Skin epidermis (tissue), 12 donors: ENCODE data around the gene ULBP2.

ENCODE experiments used
- H3K27ac ChIP-seq, 21 experiments: fragments of 200-600 bp; sonication (generic) in 11 of 21; one replicate each; pipeline ENCODE4 v1.5.0; 2020; ENCODE audit warnings: mild to moderate bottlenecking in 3 of 21, inconsistent platforms in 2 of 21, moderate library complexity in 2 of 21
- H3K4me3 ChIP-seq, 7 experiments: fragments of 200-600 bp; sonication (generic) in 2 of 7; one replicate each; pipeline ENCODE4 v1.5.0; 2020; ENCODE audit warnings: inconsistent platforms in 2 of 7, mild to moderate bottlenecking in 2 of 7, moderate library complexity in 1 of 7

ULBP2 gene

DNA sequence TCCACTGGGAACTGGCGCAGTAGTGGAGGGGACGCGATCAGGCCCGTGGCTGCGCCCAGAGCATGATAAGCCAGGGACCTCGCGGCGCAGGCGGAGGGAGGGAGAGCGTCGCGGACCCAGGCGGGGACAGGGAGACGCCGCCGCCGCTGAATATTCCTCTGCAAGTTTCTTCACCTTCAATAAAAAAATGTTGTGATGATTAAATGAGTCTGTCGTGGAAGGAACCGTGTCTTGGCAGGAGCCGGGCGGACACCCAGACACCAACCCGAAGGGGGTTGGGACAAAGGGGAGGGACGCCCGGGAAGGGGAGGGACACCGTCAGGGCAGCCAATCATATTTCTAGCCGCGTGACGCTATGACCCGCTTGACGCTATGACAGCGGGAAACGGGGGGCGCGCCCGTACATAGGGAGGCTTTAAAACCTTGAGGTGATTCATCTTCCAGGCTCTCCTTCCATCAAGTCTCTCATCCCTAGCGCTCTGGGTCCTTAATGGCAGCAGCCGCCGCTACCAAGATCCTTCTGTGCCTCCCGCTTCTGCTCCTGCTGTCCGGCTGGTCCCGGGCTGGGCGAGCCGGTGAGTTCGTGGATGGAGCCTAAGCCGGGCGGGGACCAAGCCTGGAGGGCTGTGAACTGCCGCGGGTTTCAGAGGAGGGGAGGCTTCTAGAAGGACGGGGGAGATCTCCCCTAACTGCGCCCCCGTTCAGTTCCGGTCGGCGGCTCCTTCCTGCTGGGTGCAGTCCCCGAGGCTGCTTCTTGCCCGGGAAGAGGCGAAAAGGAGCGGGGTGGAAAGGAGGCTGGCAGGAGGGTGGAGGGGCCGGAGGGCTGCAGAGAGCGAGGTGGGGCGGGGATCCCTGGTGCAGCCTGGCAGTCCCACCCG, at the start of gene ULBP2:
ULBP2 (plus strand) TSS at position 432 of the 878 bp plus-strand sequence; CDS start at position 491, 59 bp downstream.
- Histone ChIP-seq H3K27ac (peak within 1 kb of the TSS in 4 of 21 experiments; percentile 37 to 61 (median 50)), H3K4me3 (peak within 1 kb of the TSS; percentile 44 to 55 (median 52))

DNA sequence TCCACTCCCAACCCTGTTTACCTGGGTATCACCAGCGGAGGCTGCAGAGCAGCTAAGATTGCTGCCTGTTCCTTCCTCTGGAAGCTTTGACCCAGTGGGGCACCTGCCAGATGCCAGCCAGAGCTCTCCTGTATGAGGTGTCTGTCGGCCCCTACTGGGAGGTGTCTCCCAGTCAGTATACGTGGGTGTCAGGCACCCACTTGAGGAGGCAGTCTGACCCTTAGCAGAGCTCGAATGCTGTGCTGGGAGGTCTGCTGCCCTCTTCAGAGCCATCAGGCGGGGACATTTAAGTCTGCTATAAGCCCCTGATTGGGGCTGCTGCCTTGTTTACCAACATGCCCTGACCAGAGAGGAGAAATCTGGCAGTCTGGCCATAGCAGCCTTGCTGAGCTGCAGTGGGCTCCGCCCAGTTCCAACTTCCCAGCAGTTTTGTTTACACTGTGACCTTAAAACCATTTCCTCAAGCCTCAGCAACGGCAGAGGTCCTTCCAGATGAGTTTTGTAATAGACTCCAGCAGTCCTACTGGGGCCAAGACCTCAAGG, 46.7 kb upstream of the ULBP2 start:
- Histone ChIP-seq H3K4me3 (no peak overlapping the region), H3K27ac (peak overlapping the region in 19 of 21 experiments; percentile 15 to 87 (median 78))

DNA sequence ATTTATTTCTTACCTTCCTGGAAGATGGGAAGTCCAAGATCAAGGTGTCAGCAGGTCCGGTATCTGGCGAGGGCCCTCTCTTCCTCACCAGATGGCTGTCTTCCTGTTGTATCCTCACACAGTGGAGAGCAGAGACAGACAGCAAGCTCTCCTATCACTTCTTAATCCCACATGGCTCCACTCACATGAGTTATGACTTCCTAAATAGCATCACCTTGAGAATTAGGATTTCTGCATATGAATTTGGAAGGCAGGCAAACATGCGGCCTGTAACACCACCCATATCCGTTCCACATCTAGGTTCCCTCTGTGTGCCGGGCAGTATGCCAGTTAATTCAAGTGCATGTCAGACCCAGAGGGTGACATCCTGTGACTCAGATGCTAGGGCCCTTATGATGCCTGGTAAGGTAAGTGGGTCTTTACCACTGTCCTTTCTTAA, 46.0 kb upstream of the ULBP2 start:
- H3K27ac ChIP-seq = peak overlapping the region in 19 of 21 experiments; percentile 20 to 87 (median 79)
- no peak overlapping the region for H3K4me3 ChIP-seq

DNA sequence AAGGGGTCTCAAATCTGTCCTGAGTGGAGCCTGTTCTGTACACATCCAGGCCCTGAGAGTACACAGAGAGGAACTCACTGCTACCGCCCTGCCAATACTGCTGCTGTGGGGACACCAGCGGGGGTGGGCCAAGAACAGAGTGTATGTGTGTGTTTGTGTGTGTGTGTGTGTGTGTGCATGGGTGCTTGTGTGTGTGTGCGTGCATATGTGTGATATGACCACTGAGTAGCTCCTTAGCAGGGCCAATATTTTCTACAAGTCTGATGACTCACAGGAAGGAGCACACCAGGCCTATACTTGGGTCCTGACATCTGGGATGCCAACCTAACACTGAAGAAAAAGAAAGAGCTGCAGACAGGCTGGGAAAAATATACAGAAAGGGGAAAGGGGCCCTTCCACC, 45.3 kb upstream of the ULBP2 start:
- peak overlapping the region in 1 of 7 experiments; percentile 31 for H3K4me3 ChIP-seq
- H3K27ac ChIP-seq = peak overlapping the region in 20 of 21 experiments; percentile 20 to 87 (median 79)

GRCh38 chr6:149897015-149897697, 44.7 kb upstream of the ULBP2 start:
- H3K27ac ChIP-seq = peak overlapping the region in 20 of 21 experiments; percentile 20 to 87 (median 79)
- H3K4me3 ChIP-seq = peak overlapping the region in 5 of 7 experiments; percentile 4 to 31 (median 10)

DNA sequence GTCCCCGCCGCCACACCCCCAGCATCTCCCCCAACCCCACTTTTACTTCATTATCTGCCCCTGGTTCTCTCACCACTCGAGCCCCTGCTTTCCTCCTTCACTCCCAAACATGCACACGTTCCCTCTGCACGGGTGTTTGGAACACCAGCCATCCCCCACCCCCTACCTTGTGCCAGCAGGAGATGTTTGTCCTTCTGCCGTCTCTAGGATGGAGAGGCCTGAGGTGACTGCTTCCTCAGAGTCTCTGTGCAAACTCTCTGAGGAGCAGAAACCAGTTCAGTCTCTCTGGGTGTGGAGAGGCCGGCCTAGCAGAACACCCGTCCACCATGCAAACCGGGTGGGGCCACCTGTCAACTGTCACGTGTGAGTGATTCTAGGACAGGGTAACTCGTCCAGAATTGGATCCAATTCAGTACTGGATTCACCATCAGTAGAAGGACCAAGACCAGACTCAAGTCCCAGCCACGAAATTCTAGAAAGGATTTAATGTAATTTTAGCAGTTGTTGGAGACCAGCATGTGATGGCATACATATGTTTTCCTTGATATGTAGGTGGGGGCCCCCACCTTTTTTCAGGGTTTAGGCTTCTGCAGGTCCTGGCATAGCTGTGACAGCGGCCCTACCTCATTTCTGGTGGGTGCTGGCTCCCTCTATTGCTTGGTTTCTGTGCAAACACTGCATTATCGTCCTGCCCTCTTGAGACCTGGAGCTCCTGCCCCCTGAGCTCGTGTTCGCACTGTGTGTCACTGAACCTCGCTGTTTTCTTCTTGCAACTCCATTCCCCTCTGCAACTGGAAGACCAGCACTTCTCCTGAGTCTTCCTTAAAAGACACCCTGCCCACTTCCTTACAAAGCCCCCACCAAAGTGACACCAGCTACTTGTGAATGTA, 43.7 kb upstream of the ULBP2 start, which contains the start of gene RAET1E:
RAET1E (minus strand) TSS at position 259 of the 890 bp plus-strand sequence. CDS start 7,212 bp downstream, outside the sequence.
- peak within 1 kb of the TSS in 20 of 21 experiments; percentile 20 to 87 (median 79) for H3K27ac ChIP-seq
- H3K4me3 ChIP-seq = peak within 1 kb of the TSS in 5 of 7 experiments; percentile 4 to 31 (median 10)

- Histone ChIP-seq H3K4me3 (no peak overlapping the region), H3K27ac (peak overlapping the region in 6 of 21 experiments; percentile 26 to 85 (median 72))
Observed at GRCh38 chr6:149898966-149899365, 42.8 kb upstream of the ULBP2 start.

GRCh38 chr6:149899486-149899885, 42.3 kb upstream of the ULBP2 start:
- peak overlapping the region in 13 of 21 experiments; percentile 10 to 85 (median 68) for H3K27ac ChIP-seq

GRCh38 chr6:149899926-149900619, 41.7 kb upstream of the ULBP2 start:
- Histone ChIP-seq H3K4me3 (no peak overlapping the region), H3K27ac (peak overlapping the region in 17 of 21 experiments; percentile 10 to 85 (median 65))

More at GRCh38 chr6:149899486-149899885, 42.3 kb upstream of the ULBP2 start:
- no peak overlapping the region for H3K4me3 ChIP-seq

DNA sequence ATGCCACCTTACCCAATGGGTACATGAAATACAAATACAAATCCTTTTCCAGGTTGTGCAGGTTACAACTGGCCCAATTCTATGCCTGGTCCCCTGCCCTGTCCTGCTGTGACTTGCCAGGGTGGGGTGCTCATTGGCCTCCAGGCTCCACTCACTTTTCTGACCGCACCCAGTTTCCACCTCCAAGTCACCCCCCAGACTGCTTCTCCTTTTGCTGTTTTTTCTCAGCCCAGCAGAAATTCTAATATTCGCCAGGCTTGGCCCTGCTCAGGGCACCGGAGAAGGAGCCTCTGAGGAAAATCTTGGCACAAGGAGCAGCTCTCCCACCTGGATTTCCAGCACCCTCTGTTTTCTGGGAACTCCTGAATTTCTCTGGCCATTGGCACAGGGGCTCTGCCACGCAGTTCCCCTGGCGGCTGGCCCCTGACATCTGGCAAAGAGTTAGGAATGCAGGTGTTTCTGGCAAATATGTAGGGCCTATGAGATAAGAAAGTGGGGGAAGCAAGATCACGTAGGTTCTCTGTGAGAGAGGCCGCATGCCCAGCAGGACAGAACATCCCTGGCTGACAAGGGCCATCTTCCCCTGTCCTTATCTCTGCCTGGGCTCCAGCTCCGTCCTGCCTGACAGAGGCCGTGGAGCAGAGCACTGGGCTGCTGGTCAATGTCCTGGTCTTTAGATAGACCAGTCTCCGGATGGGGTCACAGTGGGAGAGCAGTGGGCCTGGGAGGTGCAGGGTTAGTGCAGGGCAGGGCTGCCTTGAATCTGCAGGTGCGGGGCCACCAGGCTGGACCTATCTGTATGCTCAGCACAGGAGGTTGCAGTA, 41.0 kb upstream of the ULBP2 start:
- H3K27ac ChIP-seq = peak overlapping the region in 15 of 21 experiments; percentile 7 to 85 (median 67)
- no peak overlapping the region for H3K4me3 ChIP-seq

DNA sequence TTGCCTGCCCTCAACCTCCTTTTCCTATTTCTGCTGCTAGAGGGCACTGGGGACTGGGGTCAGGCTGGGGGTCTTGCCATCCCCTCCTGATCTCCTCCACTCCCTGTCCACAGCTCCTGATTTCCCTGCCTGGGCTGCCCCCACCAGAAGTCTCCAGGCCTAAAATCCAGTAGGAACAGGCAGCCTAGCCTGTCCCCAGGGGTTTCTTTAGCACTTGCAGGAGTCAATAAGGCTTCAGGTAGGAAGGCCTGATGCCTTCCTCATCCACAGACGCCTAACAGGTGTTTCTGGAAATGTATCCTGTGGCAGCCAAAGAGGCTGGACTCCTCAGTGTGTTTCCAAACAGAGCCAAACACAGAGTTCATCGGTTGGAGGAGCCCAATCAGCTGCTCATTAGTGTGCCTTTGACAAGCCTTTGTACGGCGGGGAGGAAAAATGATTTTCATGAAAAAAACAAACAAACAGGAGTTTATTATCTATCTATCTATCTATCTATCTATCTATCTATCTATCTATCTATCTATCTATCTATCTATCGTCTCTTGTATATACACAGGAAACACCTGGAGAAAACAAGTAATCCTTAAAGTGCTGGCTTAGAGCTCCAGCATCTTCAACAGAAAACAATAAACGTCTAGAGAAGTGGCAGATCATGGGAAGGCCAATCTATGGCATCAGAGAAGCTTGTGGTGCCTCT, 40.2 kb upstream of the ULBP2 start:
- Histone ChIP-seq H3K27ac (peak overlapping the region in 12 of 21 experiments; percentile 7 to 85 (median 68)), H3K4me3 (no peak overlapping the region)

GRCh38 chr6:149903938-149904611, 37.7 kb upstream of the ULBP2 start:
- no peak overlapping the region for H3K27ac ChIP-seq
- no peak overlapping the region for H3K4me3 ChIP-seq

- no peak overlapping the region for H3K27ac ChIP-seq
- no peak overlapping the region for H3K4me3 ChIP-seq
Observed at GRCh38 chr6:149904661-149905370, 37.0 kb upstream of the ULBP2 start.

DNA sequence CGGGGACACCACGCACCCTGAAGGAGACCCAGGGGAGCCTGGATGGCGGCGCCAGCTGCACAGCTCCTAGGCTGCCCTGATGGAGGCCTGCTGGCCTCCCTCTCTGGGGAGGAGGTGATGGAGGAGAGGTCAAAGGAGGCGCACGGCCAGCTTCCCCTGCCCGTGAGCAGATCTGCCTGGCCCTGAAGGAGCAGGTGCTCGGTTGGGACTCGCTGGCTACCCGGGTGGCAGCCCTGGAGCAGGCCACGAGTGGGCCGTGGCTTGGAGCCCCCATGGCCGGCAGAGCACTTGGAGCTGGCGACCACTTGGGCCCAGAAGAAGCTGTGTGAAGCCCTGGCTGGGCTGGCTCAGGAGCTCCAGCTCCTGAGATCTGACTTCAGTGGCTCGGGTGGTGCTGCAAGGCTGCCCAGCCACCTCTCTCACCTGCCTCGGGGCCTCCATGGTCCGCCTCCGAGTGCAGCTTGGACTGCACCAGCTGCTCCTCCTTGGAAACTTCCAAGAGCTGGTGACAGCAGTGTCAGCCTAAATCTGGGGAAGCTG, 36.4 kb upstream of the ULBP2 start:
- Histone ChIP-seq H3K4me3 (no peak overlapping the region), H3K27ac (no peak overlapping the region)

DNA sequence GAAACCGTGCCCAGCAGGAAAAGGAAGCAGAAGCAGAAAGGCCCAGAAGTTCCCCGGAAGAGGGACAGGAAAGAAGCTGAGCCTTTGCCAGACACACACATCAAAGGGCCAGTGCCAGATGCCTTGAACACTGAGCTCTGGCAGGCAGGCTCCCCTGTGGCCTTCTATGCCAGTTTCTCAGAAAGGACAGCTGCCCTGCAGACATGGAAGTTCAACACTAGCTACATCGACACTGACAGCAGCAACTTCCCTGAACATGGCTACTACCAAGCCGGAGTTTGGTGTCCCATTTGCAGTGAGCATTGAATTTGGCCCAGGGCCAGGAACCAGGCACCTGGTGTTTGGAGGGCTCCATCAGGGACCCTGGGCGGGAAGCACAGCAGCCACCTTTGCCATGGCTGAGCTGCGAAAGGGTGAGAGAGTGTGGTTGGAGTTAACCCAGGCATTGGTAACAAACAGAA, 35.9 kb upstream of the ULBP2 start:
- Histone ChIP-seq H3K4me3 (no peak overlapping the region), H3K27ac (no peak overlapping the region)
